IPS DF 19.7 (cell line): Measurements from ENCODE around the gene ARVCF.

Source experiments
- DNase-seq: peaks from one replicate; pipeline ENCODE4 v3.0.0-alpha.2; 2013; ENCODE audit warnings: low read depth, low spot score

The ARVCF gene

GRCh38 chr22:20029550-20030225 lies 13.1 kb upstream of the ARVCF start:
- DNase-seq: no peak

GRCh38 chr22:20028855-20029549 lies 12.4 kb upstream of the ARVCF start:
- no peak for DNase-seq

DNA sequence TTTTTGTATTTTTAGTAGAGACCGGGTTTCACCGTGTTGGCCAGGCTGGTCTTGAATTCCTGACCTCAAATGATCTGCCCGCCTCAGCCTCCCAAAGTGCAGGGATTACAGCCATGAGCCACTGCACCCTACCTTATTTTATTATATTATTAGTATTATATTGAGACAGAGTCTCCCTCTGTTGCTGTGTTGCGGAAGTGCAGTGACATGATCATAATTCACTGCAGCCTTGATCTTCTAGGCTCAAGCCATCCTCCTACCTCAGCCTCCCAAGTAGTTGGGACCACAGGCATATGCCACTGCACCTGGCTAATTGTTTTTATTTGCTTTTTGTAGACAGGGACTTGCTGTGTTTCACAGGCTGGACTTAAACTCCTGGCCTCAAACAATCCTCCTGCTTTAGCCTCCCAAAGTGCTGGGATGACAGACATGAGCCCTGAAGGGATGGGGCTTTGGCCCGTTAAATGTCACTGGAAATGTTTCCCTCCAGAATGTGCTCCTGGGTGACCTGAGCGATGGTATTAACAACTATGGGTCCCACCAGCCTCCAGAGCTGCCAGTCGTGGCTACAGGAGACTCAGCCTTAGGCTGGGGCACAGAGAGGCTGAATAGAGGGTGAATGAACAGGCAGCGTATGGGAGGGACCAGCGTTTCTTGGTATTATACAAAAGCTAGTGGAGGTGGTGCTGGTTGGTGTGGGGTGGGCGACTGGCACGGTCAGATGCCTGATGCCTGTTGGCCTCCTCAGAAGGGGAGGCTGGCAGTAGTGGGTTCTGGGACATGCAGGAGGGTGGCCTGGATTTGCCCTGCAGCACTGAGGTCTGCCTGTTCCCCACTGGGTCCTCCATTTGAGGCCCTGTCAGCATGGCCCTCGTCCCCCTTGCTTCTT lies 11.6 kb upstream of the ARVCF start:
- no peak for DNase-seq

- no peak for DNase-seq
These were observed 10.5 kb upstream of the ARVCF start for GRCh38 chr22:20026996-20027601.

DNA sequence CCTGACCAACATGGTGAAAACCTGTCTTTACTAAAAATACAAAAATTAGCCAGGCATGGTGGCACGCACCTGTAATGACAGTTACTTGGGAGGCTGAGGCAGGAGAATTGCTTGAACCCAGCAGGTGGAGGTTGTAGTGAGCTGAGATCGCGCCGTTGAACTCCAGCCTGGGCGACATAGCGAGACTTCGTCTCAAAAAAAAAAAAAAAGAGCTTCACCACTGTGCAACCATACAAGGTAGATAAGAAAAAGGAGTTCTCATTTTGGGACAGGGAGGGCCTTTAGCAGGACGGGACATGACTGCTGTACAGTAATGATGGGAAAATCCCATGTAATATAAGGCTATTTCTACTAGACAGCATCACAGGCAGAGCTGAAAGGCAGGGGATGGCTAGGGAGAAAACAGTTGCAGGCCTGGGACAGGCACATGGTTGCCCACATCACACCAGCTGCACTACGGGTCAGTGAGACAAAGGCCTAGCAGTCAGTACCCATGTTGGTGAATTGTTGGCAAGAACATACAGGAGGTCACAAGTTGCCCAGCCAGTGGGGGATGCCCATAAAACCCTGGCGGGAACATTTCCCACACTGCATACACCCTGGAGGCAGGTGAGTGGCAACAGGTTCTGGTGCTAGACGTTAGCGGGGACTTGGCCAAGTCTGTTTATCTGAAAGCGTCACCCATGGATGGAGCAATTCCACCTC lies 9.7 kb upstream of the ARVCF start:
- DNase-seq: no peak

- DNase-seq: no peak
These were observed 9.0 kb upstream of the ARVCF start for GRCh38 chr22:20025401-20026203.

GRCh38 chr22:20024650-20025397 lies 8.2 kb upstream of the ARVCF start:
- DNase-seq: no peak

GRCh38 chr22:20024225-20024624 lies 7.6 kb upstream of the ARVCF start:
- DNase-seq: no peak

GRCh38 chr22:20022978-20023613 lies 6.5 kb upstream of the ARVCF start:
- DNase-seq: no peak

- no peak for DNase-seq
These were observed 5.8 kb upstream of the ARVCF start for GRCh38 chr22:20022231-20022977.

GRCh38 chr22:20021196-20022181 lies 4.9 kb upstream of the ARVCF start:
- no peak for DNase-seq

DNA sequence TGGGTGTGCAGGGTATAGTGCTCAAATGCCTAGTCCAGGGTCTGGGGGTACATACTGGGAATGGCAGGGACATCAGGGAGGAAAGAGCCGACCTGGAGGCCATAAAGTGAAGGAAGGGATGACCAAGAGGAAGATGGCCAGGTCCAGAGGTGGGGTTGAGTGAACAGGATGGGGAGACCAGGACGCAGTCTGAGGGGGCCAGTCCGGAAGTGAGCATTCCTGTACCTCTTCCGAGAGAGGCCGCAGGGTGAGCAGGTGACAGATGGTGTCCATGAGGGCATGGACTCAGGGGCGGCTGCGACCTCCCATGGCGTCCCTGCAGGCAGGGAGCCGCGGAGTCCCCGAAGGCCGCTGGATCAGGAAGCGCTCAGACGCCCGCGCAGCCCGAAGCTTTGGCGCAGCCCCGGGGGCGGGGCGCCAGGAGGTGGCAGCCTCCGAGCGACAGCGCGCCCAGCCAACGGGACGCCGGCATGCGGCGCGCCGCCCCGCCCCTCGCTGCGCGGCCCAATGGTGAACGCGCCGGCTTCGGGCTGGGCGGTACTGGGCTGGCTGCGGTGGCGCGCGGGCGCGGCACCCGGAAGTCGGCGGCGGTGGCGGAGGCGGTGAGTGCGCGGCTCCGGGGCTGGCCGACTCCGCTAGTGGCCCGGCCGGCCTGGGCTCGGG lies 4.0 kb upstream of the ARVCF start, which contains the start of gene TANGO2:
TANGO2 (plus strand) TSS at position 578 of the 663 bp plus-strand sequence. CDS start 15,689 bp downstream, outside the sequence.
- no peak for DNase-seq

- DNase-seq: no peak
These were observed 3.3 kb upstream of the ARVCF start for GRCh38 chr22:20019661-20020532.

GRCh38 chr22:20018001-20018400 lies 1.4 kb upstream of the ARVCF start:
- DNase-seq: no peak

DNA sequence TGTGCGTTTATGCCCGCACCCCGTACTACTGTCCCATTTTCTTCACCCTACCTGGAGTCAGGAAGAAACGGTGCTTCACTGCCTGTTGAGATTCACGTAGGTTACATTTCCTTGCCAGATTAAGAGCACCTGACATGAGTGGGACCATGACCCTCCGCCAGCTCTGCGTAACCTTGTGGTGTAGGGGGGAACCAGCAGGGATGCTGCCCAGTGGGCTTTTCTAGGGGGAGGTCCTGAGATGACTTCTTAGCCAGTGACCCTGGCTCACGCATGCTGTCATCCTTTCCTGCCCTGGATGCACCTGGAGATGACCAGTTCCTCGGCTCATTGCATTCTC lies 967 bp upstream of the ARVCF start:
- no peak for DNase-seq
